ENCODE data around the gene FBLN2.
A peak's percentile ranks its signal among the peaks of the same experiment; 100 is the strongest.

Gene FBLN2

DNA sequence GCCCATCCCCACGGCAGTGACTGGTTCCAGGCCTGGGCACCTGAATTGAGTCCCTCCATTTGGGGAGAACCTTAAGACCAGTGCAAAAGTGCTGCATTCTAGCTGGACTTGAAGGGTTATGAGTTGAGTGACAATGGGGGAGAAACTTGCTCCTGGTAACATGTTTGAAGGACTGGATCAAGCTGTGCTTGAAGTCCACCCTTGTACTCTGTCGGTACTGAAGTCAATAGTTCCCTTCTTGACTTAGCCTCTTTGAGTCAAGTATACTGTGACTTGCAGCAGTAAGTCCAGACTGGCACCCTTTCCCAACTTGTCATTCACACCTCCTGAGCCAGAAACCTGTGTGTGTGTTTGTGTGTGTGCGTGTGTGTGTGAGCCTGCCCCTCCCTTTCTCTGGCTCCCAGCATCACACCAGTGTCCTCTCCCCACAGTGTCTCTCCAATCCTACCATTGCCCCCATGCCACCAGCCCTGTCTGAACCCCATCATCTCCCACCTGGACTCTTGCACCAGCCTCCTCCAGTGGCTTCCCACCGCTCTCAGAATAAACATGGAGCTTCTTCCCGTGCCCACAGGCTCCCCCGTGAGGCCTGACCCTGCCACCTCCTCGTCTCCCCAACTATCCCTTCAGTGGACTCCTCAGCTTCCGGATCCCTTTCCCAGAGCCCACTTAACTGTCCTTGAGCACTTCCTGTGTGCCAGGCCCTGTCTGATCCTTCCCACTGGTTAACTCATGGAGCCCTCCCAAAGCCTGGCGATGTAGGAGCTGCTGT lies 10.2 kb upstream of the FBLN2 start:
- Histone ChIP-seq H2BK5ac (ENCODE audit: low read depth, low read length, poor library complexity) (no peak overlapping the region), H3K18ac (ENCODE audit: low read length) (no peak overlapping the region), H4K12ac (ENCODE audit: low read depth, low read length) (no peak overlapping the region), H2BK12ac (ENCODE audit: low read length) (no peak overlapping the region), H4K8ac (ENCODE audit: low read depth, low read length) (no peak overlapping the region), H3K79me1 (ENCODE audit: low read length) (no peaks in the 10 kb centered on the region), H3K27ac (ENCODE audit: low read depth, low read length) (no peak overlapping the region), H3K79me2 (ENCODE audit: control insufficient read depth, insufficient read depth, low read length, poor library complexity) (no peaks in the 10 kb centered on the region), H3K23ac (ENCODE audit: low read length) (no peak overlapping the region), H2AFZ (ENCODE audit: insufficient read depth, low read length, poor library complexity) (no peak overlapping the region), H2BK120ac (ENCODE audit: insufficient read depth, low read length, poor library complexity) (peak overlapping the region; percentile 67), H3K14ac (ENCODE audit: low read length) (no peak overlapping the region), H3K4me2 (ENCODE audit: low read length) (no peak overlapping the region), H3K4me3 (ENCODE audit: low read depth, low read length) (no peak overlapping the region), H3K27me3 (ENCODE audit: insufficient read depth, low read length) (no peaks in the 10 kb centered on the region), H4K91ac (ENCODE audit: low read depth, low read length) (peak overlapping the region; percentile 34), H3K9me3 (ENCODE audit: insufficient read depth, low read depth, low read length) (peaks cover 2% of the 10 kb centered on the region), H3K4me1 (ENCODE audit: control insufficient read depth in 1 of 2, insufficient read depth in 2 of 2, low read length in 2 of 2) (peaks cover 12 to 24% of the 10 kb centered on the region in 2 experiments), H3K36me3 (ENCODE audit: control insufficient read depth in 1 of 2, insufficient read depth in 2 of 2, low read length in 2 of 2) (no peaks in the 10 kb centered on the region), H3K4ac (ENCODE audit: low read depth, low read length) (no peak overlapping the region), H2AK5ac (ENCODE audit: low read length) (no peak overlapping the region), H3K9ac (ENCODE audit: low read length) (no peak overlapping the region)
- no CpG with 5 or more reads among the region's 9 CpGs for WGBS (ENCODE audit: extremely low coverage, insufficient coverage, insufficient read length)
- DNase-seq = no peak

DNA sequence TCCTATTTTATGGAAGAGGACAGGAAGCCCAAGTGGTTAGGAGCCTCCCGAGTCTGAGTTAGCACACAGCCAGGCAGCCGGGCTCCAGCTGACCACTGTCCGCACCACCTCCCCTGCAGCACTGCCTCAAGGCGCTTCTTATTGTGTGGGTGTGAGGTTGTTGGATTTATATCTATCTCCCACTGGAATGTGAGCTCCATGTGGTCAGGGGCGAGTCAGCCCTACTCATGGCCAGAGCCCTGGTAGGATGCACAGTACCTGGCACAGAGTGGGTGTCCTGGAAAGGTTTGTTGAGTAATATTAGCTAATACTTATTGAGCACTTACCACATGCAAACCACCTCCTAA lies 9.7 kb upstream of the FBLN2 start:
- no peak overlapping the region for H3K27ac ChIP-seq (ENCODE audit: low read depth, low read length)
- peaks cover 2% of the 10 kb centered on the region for H3K9me3 ChIP-seq (ENCODE audit: insufficient read depth, low read depth, low read length)
- no peak overlapping the region for H4K12ac ChIP-seq (ENCODE audit: low read depth, low read length)
- H4K8ac ChIP-seq (ENCODE audit: low read depth, low read length) = no peak overlapping the region
- H3K23ac ChIP-seq (ENCODE audit: low read length) = no peak overlapping the region
- no peak overlapping the region for H2AFZ ChIP-seq (ENCODE audit: insufficient read depth, low read length, poor library complexity)
- WGBS (ENCODE audit: extremely low coverage, insufficient coverage, insufficient read length) = no CpG with 5 or more reads among the region's 5 CpGs
- no peak overlapping the region for H2BK12ac ChIP-seq (ENCODE audit: low read length)
- no peaks in the 10 kb centered on the region for H3K79me1 ChIP-seq (ENCODE audit: low read length)
- H3K79me2 ChIP-seq (ENCODE audit: control insufficient read depth, insufficient read depth, low read length, poor library complexity) = no peaks in the 10 kb centered on the region
- no peak overlapping the region for H3K4ac ChIP-seq (ENCODE audit: low read depth, low read length)
- no peak overlapping the region for H2AK5ac ChIP-seq (ENCODE audit: low read length)
- H3K4me1 ChIP-seq (ENCODE audit: control insufficient read depth in 1 of 2, insufficient read depth in 2 of 2, low read length in 2 of 2) = peaks cover 9 to 21% of the 10 kb centered on the region in 2 experiments
- no peaks in the 10 kb centered on the region for H3K27me3 ChIP-seq (ENCODE audit: insufficient read depth, low read length)
- H3K4me2 ChIP-seq (ENCODE audit: low read length) = no peak overlapping the region
- H4K91ac ChIP-seq (ENCODE audit: low read depth, low read length) = no peak overlapping the region
- no peak overlapping the region for H3K9ac ChIP-seq (ENCODE audit: low read length)
- no peak overlapping the region for H2BK120ac ChIP-seq (ENCODE audit: insufficient read depth, low read length, poor library complexity)
- no peak overlapping the region for H3K18ac ChIP-seq (ENCODE audit: low read length)
- no peak overlapping the region for H3K14ac ChIP-seq (ENCODE audit: low read length)
- peak; percentile 69 to 72 for DNase-seq
- no peak overlapping the region for H2BK5ac ChIP-seq (ENCODE audit: low read depth, low read length, poor library complexity)
- H3K4me3 ChIP-seq (ENCODE audit: low read depth, low read length) = no peak overlapping the region
- H3K36me3 ChIP-seq (ENCODE audit: control insufficient read depth in 1 of 2, insufficient read depth in 2 of 2, low read length in 2 of 2) = no peaks in the 10 kb centered on the region

DNA sequence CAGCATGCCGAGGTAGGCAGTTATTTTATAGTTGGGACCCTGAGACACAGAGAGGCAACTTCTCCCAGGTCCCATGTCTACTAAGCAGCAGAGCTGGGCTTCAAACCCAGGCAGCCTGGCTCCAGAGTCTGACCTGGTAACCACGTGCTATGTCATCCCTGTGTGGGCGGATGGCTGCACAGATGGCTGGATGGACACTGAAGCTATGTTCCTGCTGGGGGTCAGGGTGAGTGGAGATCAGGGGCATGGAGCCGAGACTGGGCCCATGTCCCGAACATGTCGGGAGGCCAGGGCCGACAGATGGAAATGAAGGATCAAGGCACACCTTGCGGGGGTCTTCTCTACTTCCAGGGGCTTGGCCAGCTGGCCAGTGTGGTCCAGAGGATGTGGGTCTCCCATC lies 9.3 kb upstream of the FBLN2 start:
- Histone ChIP-seq H3K79me1 (ENCODE audit: low read length) (no peaks in the 10 kb centered on the region), H3K23ac (ENCODE audit: low read length) (no peak overlapping the region), H2BK5ac (ENCODE audit: low read depth, low read length, poor library complexity) (no peak overlapping the region), H3K9ac (ENCODE audit: low read length) (no peak overlapping the region), H3K4me1 (ENCODE audit: control insufficient read depth in 1 of 2, insufficient read depth in 2 of 2, low read length in 2 of 2) (peaks cover 9 to 21% of the 10 kb centered on the region in 2 experiments), H3K4me2 (ENCODE audit: low read length) (no peak overlapping the region), H3K14ac (ENCODE audit: low read length) (no peak overlapping the region), H2BK120ac (ENCODE audit: insufficient read depth, low read length, poor library complexity) (no peak overlapping the region), H3K18ac (ENCODE audit: low read length) (no peak overlapping the region), H4K91ac (ENCODE audit: low read depth, low read length) (no peak overlapping the region), H3K79me2 (ENCODE audit: control insufficient read depth, insufficient read depth, low read length, poor library complexity) (no peaks in the 10 kb centered on the region), H2BK12ac (ENCODE audit: low read length) (no peak overlapping the region), H3K27me3 (ENCODE audit: insufficient read depth, low read length) (no peaks in the 10 kb centered on the region), H2AK5ac (ENCODE audit: low read length) (no peak overlapping the region), H4K8ac (ENCODE audit: low read depth, low read length) (no peak overlapping the region), H3K4ac (ENCODE audit: low read depth, low read length) (no peak overlapping the region), H3K36me3 (ENCODE audit: control insufficient read depth in 1 of 2, insufficient read depth in 2 of 2, low read length in 2 of 2) (no peaks in the 10 kb centered on the region), H3K27ac (ENCODE audit: low read depth, low read length) (no peak overlapping the region), H3K9me3 (ENCODE audit: insufficient read depth, low read depth, low read length) (peaks cover 2% of the 10 kb centered on the region), H3K4me3 (ENCODE audit: low read depth, low read length) (no peak overlapping the region), H2AFZ (ENCODE audit: insufficient read depth, low read length, poor library complexity) (no peak overlapping the region), H4K12ac (ENCODE audit: low read depth, low read length) (no peak overlapping the region)
- DNase-seq = no peak
- no CpG with 5 or more reads among the region's 8 CpGs for WGBS (ENCODE audit: extremely low coverage, insufficient coverage, insufficient read length)

DNA sequence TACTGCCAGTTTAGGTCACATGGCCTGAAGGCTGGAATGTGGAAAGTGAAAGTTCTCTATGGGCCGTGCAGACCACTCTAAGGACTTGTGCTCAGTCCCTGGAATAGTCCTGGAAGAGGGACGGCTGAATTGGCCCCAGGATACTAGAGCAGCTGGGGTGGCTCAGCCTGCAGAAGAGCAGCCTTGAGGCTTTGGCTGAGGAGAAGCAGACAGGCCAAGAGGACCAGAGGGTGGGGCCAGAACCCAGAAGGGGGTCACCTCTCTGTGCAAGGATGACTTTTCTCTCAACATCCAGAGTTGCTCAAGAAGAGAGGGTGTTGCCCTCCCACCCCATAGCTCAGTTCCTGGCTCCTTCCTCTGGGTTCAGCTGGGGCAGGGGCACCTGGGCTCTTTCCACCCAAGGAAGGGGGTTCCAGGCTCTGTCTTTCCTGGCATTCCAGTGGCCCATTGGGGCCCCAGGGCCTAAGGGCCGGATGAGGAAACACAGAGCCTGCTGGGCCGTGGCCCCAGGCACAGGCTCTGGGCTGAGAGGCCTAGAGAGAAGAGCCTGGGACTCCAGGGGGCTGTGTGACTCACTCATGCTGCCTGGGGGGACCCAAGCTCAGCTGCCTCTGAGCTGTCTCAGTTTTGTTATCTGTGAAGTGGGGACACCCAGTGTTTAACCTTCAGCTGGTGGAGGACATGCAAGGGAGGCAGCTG lies 8.5 kb upstream of the FBLN2 start:
- no peaks in the 10 kb centered on the region for H3K27me3 ChIP-seq (ENCODE audit: insufficient read depth, low read length)
- no peaks in the 10 kb centered on the region for H3K79me2 ChIP-seq (ENCODE audit: control insufficient read depth, insufficient read depth, low read length, poor library complexity)
- H4K12ac ChIP-seq (ENCODE audit: low read depth, low read length) = no peak overlapping the region
- DNase-seq = peak in 1 of 2 donors; percentile 30
- H3K9me3 ChIP-seq (ENCODE audit: insufficient read depth, low read depth, low read length) = peaks cover 2% of the 10 kb centered on the region
- WGBS (ENCODE audit: extremely low coverage, insufficient coverage, insufficient read length) = no CpG with 5 or more reads among the region's 4 CpGs
- no peaks in the 10 kb centered on the region for H3K79me1 ChIP-seq (ENCODE audit: low read length)
- no peak overlapping the region for H3K18ac ChIP-seq (ENCODE audit: low read length)
- no peak overlapping the region for H3K14ac ChIP-seq (ENCODE audit: low read length)
- no peak overlapping the region for H3K9ac ChIP-seq (ENCODE audit: low read length)
- H4K91ac ChIP-seq (ENCODE audit: low read depth, low read length) = no peak overlapping the region
- no peak overlapping the region for H3K4ac ChIP-seq (ENCODE audit: low read depth, low read length)
- no peak overlapping the region for H2BK12ac ChIP-seq (ENCODE audit: low read length)
- no peak overlapping the region for H3K27ac ChIP-seq (ENCODE audit: low read depth, low read length)
- H2AFZ ChIP-seq (ENCODE audit: insufficient read depth, low read length, poor library complexity) = no peak overlapping the region
- no peak overlapping the region for H3K4me3 ChIP-seq (ENCODE audit: low read depth, low read length)
- H3K23ac ChIP-seq (ENCODE audit: low read length) = no peak overlapping the region
- H4K8ac ChIP-seq (ENCODE audit: low read depth, low read length) = no peak overlapping the region
- no peaks in the 10 kb centered on the region for H3K36me3 ChIP-seq (ENCODE audit: control insufficient read depth in 1 of 2, insufficient read depth in 2 of 2, low read length in 2 of 2)
- peaks cover 9 to 21% of the 10 kb centered on the region in 2 experiments for H3K4me1 ChIP-seq (ENCODE audit: control insufficient read depth in 1 of 2, insufficient read depth in 2 of 2, low read length in 2 of 2)
- H3K4me2 ChIP-seq (ENCODE audit: low read length) = no peak overlapping the region
- no peak overlapping the region for H2BK120ac ChIP-seq (ENCODE audit: insufficient read depth, low read length, poor library complexity)
- H2BK5ac ChIP-seq (ENCODE audit: low read depth, low read length, poor library complexity) = no peak overlapping the region
- H2AK5ac ChIP-seq (ENCODE audit: low read length) = no peak overlapping the region
